GM23338 (cell line): ENCODE data around the gene ITGB3BP. TPM values are rescaled to one million over a fixed set of nuclear protein-coding genes. Genes with fewer than 3 reads are reported as not detected.

Source experiments
- ATAC-seq: fragments of 200-7000 bp; cut with Tn5 transposase; 3 replicates; pipeline ENCODE4 v1.9.1; 2020
- DNase-seq: peaks from one replicate; pipeline ENCODE4 v3.0.0-alpha.2; 2015; ENCODE audit warnings: low spot score
- H2AFZ ChIP-seq: fragments of 200-600 bp; sonication (generic); 2 replicates; pipeline ENCODE4 v1.8.0; 2016; ENCODE audit warnings: antibody characterized with exemption, mild to moderate bottlenecking, moderate library complexity
- H3F3A ChIP-seq: fragments of 200-600 bp; sonication (generic); replicated peaks from 2 replicates; pipeline ENCODE4 v1.8.0; 2017; ENCODE audit warnings: antibody characterized with exemption, mixed run types, low read depth
- H3K27ac ChIP-seq: fragments of 200-600 bp; sonication (generic); 2 replicates; pipeline ENCODE4 v1.6.1; 2016; ENCODE audit warnings: low read depth
- H3K27me3 ChIP-seq: fragments of 200-600 bp; sonication (generic); 2 replicates; pipeline ENCODE4 v1.8.0; 2016; ENCODE audit warnings: mild to moderate bottlenecking, mixed run types, moderate library complexity; ENCODE audit not compliant: insufficient read depth
- H3K36me3 ChIP-seq: fragments of 200-600 bp; sonication (generic); 2 replicates; pipeline ENCODE4 v1.8.0; 2016; ENCODE audit warnings: mild to moderate bottlenecking; ENCODE audit not compliant: insufficient read depth
- H3K4me1 ChIP-seq: fragments of 200-600 bp; sonication (generic); 2 replicates; pipeline ENCODE4 v1.8.0; 2016; ENCODE audit warnings: mild to moderate bottlenecking, moderate library complexity; ENCODE audit not compliant: insufficient read depth
- H3K4me2 ChIP-seq: fragments of 200-600 bp; sonication (generic); 2 replicates; pipeline ENCODE4 v1.7.1; 2017; ENCODE audit warnings: mixed run types
- H3K4me3 ChIP-seq: fragments of 200-600 bp; sonication (generic); 2 replicates; pipeline ENCODE4 v1.6.1; 2016; ENCODE audit warnings: mixed run types
- H3K79me2 ChIP-seq: fragments of 200-600 bp; sonication (generic); replicated peaks from 2 replicates; pipeline ENCODE4 v1.8.0; 2017; ENCODE audit warnings: mild to moderate bottlenecking; ENCODE audit not compliant: insufficient read depth
- H3K9me2 ChIP-seq: fragments of 200-600 bp; sonication (generic); 2 replicates; pipeline ENCODE4 v1.8.0; 2017; ENCODE audit not compliant: insufficient read depth
- H4K20me1 ChIP-seq: fragments of 200-600 bp; sonication (generic); replicated peaks from 2 replicates; pipeline ENCODE4 v1.8.0; 2017; ENCODE audit warnings: mild to moderate bottlenecking; ENCODE audit not compliant: insufficient read depth
- H3K27ac Mint-ChIP-seq: 2 replicates; pipeline ENCODE4 v1.8.0; 2020; ENCODE audit warnings: inconsistent platforms, mild to moderate bottlenecking, moderate library complexity, mixed read lengths
- H3K27me3 Mint-ChIP-seq: 3 replicates; pipeline ENCODE4 v1.8.0; 2022; ENCODE audit warnings: low read depth, mild to moderate bottlenecking, moderate library complexity, mixed read lengths, inconsistent platforms; ENCODE audit not compliant: insufficient read depth, poor library complexity
- H3K36me3 Mint-ChIP-seq: 3 replicates; pipeline ENCODE4 v1.8.0; 2021; ENCODE audit warnings: low read depth, mild to moderate bottlenecking, inconsistent platforms, moderate library complexity, mixed read lengths
- H3K4me1 Mint-ChIP-seq: 3 replicates; pipeline ENCODE4 v1.8.0; 2020; ENCODE audit warnings: mild to moderate bottlenecking, inconsistent platforms, mixed read lengths
- H3K4me3 Mint-ChIP-seq: 3 replicates; pipeline ENCODE4 v1.8.0; 2021; ENCODE audit warnings: moderate library complexity, mild to moderate bottlenecking, inconsistent platforms, mixed read lengths
- H3K9me3 Mint-ChIP-seq: 3 replicates; pipeline ENCODE4 v1.8.0; 2020; ENCODE audit warnings: moderate library complexity, mild to moderate bottlenecking, inconsistent platforms, mixed read lengths
- CREB1 ChIP-seq: fragments of 250-450 bp; sonication (Bioruptor Pico); IDR thresholded peaks from 2 replicates; pipeline ENCODE4 v1.5.0; 2020; ENCODE audit warnings: low read depth, mild to moderate bottlenecking, moderate library complexity
- EZH2 ChIP-seq: fragments of 200-600 bp; sonication (generic); IDR thresholded peaks from one replicate; pipeline ENCODE4 v1.8.0; 2017; ENCODE audit warnings: antibody characterized with exemption, mild to moderate bottlenecking, low read depth; ENCODE audit not compliant: unreplicated experiment
- EZH2phosphoT487 ChIP-seq: fragments of 200-600 bp; sonication (generic); IDR thresholded peaks from one replicate; pipeline ENCODE4 v1.8.1; 2018; ENCODE audit warnings: antibody characterized with exemption; ENCODE audit not compliant: unreplicated experiment
- JUNB ChIP-seq: IDR thresholded peaks from one replicate; pipeline ENCODE4 v1.6.1; 2016; ENCODE audit warnings: antibody characterized with exemption; ENCODE audit not compliant: unreplicated experiment
- NANOG ChIP-seq: IDR thresholded peaks from 2 replicates; pipeline ENCODE4 v1.6.1; 2016; ENCODE audit warnings: antibody characterized with exemption, borderline replicate concordance
- POLR2AphosphoS5 ChIP-seq: IDR thresholded peaks from 2 replicates; pipeline ENCODE4 v1.6.1; 2016; ENCODE audit warnings: antibody characterized with exemption, low read depth
- STAT1 ChIP-seq: IDR thresholded peaks from one replicate; pipeline ENCODE4 v1.6.1; 2016; ENCODE audit warnings: antibody characterized with exemption; ENCODE audit not compliant: unreplicated experiment
- ZNF114 ChIP-seq: fragments of 250-450 bp; sonication (Bioruptor Pico); IDR thresholded peaks from 2 replicates; pipeline ENCODE4 v1.5.0; 2020; ENCODE audit warnings: mild to moderate bottlenecking, moderate library complexity
- ZNF331 ChIP-seq: fragments of 250-450 bp; sonication (Bioruptor Pico); IDR thresholded peaks from 2 replicates; pipeline ENCODE4 v1.5.0; 2020; ENCODE audit warnings: low read depth, mild to moderate bottlenecking, moderate library complexity
- polyA plus RNA-seq: library from polyadenylated mRNA; unstranded; fragments of >200 nt; fragmentation: Nextera tagmentation; extraction: Ambion mirVana; gene quantifications from 2 replicates; pipeline ENCODE4 v1.2.1, GENCODE V29; 2016
- total RNA-seq: library from RNA; depleted of rRNA; stranded (reverse); fragments of >200 nt; shearing (Covaris generic); gene quantifications from 2 replicates; pipeline ENCODE4 v1.2.3, GENCODE V29; 2014
- TF ChIP-seq, protein P1 (sequence below): IDR thresholded peaks from 2 replicates; pipeline ENCODE4 v1.6.1; 2016; ENCODE audit warnings: antibody characterized with exemption
- TF ChIP-seq, protein P2 (sequence below): IDR thresholded peaks from one replicate; pipeline ENCODE4 v1.6.1; 2018; ENCODE audit warnings: antibody characterized with exemption; ENCODE audit not compliant: unreplicated experiment
- TF ChIP-seq, protein P3 (sequence below): fragments of 250-450 bp; sonication (Bioruptor Pico); IDR thresholded peaks from 2 replicates; pipeline ENCODE4 v1.5.0; 2020; ENCODE audit warnings: mild to moderate bottlenecking, moderate library complexity
- TF ChIP-seq, protein P4 (sequence below), 2 experiments: fragments of 200-600 bp in 1 of 2; sonication (generic) in 1 of 2; conservative IDR thresholded peaks; 2 replicates each; pipeline versions ENCODE4 v1.5.1 to v1.6.1; 2016 to 2017; ENCODE audit warnings: antibody characterized with exemption in 2 of 2, low read depth in 2 of 2, mild to moderate bottlenecking in 2 of 2, moderate library complexity in 1 of 2

ITGB3BP gene
- total and polyA plus RNA-seq, 2 experiments from 2014 or later, result 49.4 to 101 TPM

DNA sequence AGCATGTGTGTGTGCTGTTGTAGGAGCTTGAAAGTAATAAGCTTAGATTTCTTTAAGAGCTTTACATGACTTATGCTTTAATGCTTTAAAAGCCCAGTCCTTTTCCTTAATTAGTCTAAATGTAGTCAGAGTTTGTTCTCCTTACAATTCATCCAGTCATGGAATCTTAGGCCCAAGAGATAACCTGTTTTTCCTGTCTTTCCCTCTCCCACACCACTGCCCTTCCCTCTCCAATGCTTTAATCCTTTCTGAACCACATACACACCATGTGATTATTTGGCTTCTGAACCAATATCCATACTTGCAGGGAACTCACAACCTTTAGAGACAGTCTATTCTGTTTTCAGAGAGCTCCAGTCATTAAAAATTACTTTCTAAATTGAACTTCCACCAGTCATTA, 118.0 kb downstream of the ITGB3BP start:
- Histone ChIP-seq H3K4me3 (no peak overlapping the region), H4K20me1 (0 out of 2 replicates have a peak, but pooled peaks cover 8% of the 10 kb centered on the region), H3F3A (no peaks in the 10 kb centered on the region; the same call in 1 of the 2 replicates), H2AFZ (no peak overlapping the region), H3K27ac (no peak overlapping the region), H3K79me2 (no peaks in the 10 kb centered on the region), H3K4me2 (no peak overlapping the region), H3K9me2 (no peaks in the 10 kb centered on the region), H3K4me1 (no peaks in the 10 kb centered on the region), H3K36me3 (no peaks in the 10 kb centered on the region), H3K27me3 (no peaks in the 10 kb centered on the region)
- no peaks in the 10 kb centered on the region for H3K27me3 Mint-ChIP-seq
- no peak for DNase-seq
- no peaks in the 10 kb centered on the region for H3K9me3 Mint-ChIP-seq
- no peaks in the 10 kb centered on the region for H3K36me3 Mint-ChIP-seq
- ATAC-seq, result no peak
- H3K27ac Mint-ChIP-seq, result no peak overlapping the region
- H3K4me3 Mint-ChIP-seq, result no peak overlapping the region
- TF ChIP-seq, protein P1, sequence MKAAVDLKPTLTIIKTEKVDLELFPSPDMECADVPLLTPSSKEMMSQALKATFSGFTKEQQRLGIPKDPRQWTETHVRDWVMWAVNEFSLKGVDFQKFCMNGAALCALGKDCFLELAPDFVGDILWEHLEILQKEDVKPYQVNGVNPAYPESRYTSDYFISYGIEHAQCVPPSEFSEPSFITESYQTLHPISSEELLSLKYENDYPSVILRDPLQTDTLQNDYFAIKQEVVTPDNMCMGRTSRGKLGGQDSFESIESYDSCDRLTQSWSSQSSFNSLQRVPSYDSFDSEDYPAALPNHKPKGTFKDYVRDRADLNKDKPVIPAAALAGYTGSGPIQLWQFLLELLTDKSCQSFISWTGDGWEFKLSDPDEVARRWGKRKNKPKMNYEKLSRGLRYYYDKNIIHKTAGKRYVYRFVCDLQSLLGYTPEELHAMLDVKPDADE, result no peak
- TF ChIP-seq, protein P2, sequence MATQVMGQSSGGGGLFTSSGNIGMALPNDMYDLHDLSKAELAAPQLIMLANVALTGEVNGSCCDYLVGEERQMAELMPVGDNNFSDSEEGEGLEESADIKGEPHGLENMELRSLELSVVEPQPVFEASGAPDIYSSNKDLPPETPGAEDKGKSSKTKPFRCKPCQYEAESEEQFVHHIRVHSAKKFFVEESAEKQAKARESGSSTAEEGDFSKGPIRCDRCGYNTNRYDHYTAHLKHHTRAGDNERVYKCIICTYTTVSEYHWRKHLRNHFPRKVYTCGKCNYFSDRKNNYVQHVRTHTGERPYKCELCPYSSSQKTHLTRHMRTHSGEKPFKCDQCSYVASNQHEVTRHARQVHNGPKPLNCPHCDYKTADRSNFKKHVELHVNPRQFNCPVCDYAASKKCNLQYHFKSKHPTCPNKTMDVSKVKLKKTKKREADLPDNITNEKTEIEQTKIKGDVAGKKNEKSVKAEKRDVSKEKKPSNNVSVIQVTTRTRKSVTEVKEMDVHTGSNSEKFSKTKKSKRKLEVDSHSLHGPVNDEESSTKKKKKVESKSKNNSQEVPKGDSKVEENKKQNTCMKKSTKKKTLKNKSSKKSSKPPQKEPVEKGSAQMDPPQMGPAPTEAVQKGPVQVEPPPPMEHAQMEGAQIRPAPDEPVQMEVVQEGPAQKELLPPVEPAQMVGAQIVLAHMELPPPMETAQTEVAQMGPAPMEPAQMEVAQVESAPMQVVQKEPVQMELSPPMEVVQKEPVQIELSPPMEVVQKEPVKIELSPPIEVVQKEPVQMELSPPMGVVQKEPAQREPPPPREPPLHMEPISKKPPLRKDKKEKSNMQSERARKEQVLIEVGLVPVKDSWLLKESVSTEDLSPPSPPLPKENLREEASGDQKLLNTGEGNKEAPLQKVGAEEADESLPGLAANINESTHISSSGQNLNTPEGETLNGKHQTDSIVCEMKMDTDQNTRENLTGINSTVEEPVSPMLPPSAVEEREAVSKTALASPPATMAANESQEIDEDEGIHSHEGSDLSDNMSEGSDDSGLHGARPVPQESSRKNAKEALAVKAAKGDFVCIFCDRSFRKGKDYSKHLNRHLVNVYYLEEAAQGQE, result no peak
- TF ChIP-seq STAT1 (no peak), CREB1 (CRISPR knock-in tag) (no peak), JUNB (no peak), EZH2phosphoT487 (no peak), POLR2AphosphoS5 (no peak), ZNF331 (CRISPR knock-in tag) (no peak), EZH2 (no peak), ZNF114 (CRISPR knock-in tag) (no peak), NANOG (no peak)
- TF ChIP-seq, protein P3, sequence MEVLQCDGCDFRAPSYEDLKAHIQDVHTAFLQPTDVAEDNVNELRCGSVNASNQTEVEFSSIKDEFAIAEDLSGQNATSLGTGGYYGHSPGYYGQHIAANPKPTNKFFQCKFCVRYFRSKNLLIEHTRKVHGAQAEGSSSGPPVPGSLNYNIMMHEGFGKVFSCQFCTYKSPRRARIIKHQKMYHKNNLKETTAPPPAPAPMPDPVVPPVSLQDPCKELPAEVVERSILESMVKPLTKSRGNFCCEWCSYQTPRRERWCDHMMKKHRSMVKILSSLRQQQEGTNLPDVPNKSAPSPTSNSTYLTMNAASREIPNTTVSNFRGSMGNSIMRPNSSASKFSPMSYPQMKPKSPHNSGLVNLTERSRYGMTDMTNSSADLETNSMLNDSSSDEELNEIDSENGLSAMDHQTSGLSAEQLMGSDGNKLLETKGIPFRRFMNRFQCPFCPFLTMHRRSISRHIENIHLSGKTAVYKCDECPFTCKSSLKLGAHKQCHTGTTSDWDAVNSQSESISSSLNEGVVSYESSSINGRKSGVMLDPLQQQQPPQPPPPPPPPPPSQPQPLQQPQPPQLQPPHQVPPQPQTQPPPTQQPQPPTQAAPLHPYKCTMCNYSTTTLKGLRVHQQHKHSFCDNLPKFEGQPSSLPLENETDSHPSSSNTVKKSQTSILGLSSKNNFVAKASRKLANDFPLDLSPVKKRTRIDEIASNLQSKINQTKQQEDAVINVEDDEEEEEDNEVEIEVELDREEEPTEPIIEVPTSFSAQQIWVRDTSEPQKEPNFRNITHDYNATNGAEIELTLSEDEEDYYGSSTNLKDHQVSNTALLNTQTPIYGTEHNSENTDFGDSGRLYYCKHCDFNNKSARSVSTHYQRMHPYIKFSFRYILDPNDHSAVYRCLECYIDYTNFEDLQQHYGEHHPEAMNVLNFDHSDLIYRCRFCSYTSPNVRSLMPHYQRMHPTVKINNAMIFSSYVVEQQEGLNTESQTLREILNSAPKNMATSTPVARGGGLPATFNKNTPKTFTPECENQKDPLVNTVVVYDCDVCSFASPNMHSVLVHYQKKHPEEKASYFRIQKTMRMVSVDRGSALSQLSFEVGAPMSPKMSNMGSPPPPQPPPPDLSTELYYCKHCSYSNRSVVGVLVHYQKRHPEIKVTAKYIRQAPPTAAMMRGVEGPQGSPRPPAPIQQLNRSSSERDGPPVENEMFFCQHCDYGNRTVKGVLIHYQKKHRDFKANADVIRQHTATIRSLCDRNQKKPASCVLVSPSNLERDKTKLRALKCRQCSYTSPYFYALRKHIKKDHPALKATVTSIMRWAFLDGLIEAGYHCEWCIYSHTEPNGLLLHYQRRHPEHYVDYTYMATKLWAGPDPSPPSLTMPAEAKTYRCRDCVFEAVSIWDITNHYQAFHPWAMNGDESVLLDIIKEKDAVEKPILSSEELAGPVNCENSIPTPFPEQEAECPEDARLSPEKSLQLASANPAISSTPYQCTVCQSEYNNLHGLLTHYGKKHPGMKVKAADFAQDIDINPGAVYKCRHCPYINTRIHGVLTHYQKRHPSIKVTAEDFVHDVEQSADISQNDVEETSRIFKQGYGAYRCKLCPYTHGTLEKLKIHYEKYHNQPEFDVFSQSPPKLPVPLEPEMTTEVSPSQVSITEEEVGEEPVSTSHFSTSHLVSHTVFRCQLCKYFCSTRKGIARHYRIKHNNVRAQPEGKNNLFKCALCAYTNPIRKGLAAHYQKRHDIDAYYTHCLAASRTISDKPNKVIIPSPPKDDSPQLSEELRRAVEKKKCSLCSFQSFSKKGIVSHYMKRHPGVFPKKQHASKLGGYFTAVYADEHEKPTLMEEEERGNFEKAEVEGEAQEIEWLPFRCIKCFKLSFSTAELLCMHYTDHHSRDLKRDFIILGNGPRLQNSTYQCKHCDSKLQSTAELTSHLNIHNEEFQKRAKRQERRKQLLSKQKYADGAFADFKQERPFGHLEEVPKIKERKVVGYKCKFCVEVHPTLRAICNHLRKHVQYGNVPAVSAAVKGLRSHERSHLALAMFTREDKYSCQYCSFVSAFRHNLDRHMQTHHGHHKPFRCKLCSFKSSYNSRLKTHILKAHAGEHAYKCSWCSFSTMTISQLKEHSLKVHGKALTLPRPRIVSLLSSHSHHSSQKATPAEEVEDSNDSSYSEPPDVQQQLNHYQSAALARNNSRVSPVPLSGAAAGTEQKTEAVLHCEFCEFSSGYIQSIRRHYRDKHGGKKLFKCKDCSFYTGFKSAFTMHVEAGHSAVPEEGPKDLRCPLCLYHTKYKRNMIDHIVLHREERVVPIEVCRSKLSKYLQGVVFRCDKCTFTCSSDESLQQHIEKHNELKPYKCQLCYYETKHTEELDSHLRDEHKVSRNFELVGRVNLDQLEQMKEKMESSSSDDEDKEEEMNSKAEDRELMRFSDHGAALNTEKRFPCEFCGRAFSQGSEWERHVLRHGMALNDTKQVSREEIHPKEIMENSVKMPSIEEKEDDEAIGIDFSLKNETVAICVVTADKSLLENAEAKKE (CRISPR knock-in tag), result no peak
- TF ChIP-seq, protein P4, sequence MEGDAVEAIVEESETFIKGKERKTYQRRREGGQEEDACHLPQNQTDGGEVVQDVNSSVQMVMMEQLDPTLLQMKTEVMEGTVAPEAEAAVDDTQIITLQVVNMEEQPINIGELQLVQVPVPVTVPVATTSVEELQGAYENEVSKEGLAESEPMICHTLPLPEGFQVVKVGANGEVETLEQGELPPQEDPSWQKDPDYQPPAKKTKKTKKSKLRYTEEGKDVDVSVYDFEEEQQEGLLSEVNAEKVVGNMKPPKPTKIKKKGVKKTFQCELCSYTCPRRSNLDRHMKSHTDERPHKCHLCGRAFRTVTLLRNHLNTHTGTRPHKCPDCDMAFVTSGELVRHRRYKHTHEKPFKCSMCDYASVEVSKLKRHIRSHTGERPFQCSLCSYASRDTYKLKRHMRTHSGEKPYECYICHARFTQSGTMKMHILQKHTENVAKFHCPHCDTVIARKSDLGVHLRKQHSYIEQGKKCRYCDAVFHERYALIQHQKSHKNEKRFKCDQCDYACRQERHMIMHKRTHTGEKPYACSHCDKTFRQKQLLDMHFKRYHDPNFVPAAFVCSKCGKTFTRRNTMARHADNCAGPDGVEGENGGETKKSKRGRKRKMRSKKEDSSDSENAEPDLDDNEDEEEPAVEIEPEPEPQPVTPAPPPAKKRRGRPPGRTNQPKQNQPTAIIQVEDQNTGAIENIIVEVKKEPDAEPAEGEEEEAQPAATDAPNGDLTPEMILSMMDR (conservative IDR thresholded peaks at IDR 0.05; ENCODE audit: low read depth in 2 of 2), result no peak
- peaks cover 4% of the 10 kb centered on the region; the same call in 2 of the 3 replicates for H3K4me1 Mint-ChIP-seq
